WTC11 (cell line): ENCODE measurements around the gene ARMC10.

ENCODE experiments used
- ATF1 ChIP-seq: sonication (generic); formaldehyde crosslinking; IDR thresholded peaks from 2 replicates; pipeline ENCODE4 v1.8.1; 2023; ENCODE audit warnings: mild to moderate bottlenecking, moderate library complexity, missing genetic modification reagents
- CREB1 ChIP-seq: sonication (generic); formaldehyde crosslinking; IDR thresholded peaks from 2 replicates; pipeline ENCODE4 v1.8.0; 2023; ENCODE audit warnings: mild to moderate bottlenecking, missing genetic modification reagents
- CTCF ChIP-seq: fragments of 200-600 bp; IDR thresholded peaks from 2 replicates; pipeline ENCODE4 v1.8.0; 2022; ENCODE audit warnings: antibody characterized with exemption
- MAX ChIP-seq: sonication (generic); formaldehyde crosslinking; IDR thresholded peaks from 2 replicates; pipeline ENCODE4 v1.8.0; 2022; ENCODE audit warnings: mild to moderate bottlenecking, missing genetic modification reagents
- MYBL2 ChIP-seq: sonication (generic); formaldehyde crosslinking; IDR thresholded peaks from 2 replicates; pipeline ENCODE4 v1.8.1; 2023; ENCODE audit warnings: mild to moderate bottlenecking, moderate library complexity, missing genetic modification reagents
- NR3C1 ChIP-seq: sonication (generic); formaldehyde crosslinking; conservative IDR thresholded peaks from 2 replicates; pipeline ENCODE4 v1.8.1; 2023; ENCODE audit warnings: low read depth, mild to moderate bottlenecking, missing genetic modification reagents
- PRDM15 ChIP-seq: sonication (generic); formaldehyde crosslinking; IDR thresholded peaks from 2 replicates; pipeline ENCODE4 v1.8.0; 2022; ENCODE audit warnings: missing genetic modification reagents
- SMAD3 ChIP-seq: sonication (generic); formaldehyde crosslinking; IDR thresholded peaks from 2 replicates; pipeline ENCODE4 v1.8.0; 2022; ENCODE audit warnings: missing genetic modification reagents, mild to moderate bottlenecking, borderline replicate concordance
- SP1 ChIP-seq: sonication (generic); formaldehyde crosslinking; conservative IDR thresholded peaks from 2 replicates; pipeline ENCODE4 v1.8.1; 2022; ENCODE audit warnings: missing genetic modification reagents
- TEAD1 ChIP-seq: sonication (generic); formaldehyde crosslinking; IDR thresholded peaks from 2 replicates; pipeline ENCODE4 v1.8.0; 2022; ENCODE audit warnings: mild to moderate bottlenecking, missing genetic modification reagents
- ZNF671 ChIP-seq: fragments of 250-450 bp; sonication (Bioruptor Pico); IDR thresholded peaks from 2 replicates; pipeline ENCODE4 v1.8.0; 2021; ENCODE audit warnings: mild to moderate bottlenecking
- TF ChIP-seq, protein P1 (sequence below): sonication (generic); formaldehyde crosslinking; IDR thresholded peaks from 2 replicates; pipeline ENCODE4 v1.8.0; 2022; ENCODE audit warnings: mild to moderate bottlenecking, missing genetic modification reagents

DNA sequence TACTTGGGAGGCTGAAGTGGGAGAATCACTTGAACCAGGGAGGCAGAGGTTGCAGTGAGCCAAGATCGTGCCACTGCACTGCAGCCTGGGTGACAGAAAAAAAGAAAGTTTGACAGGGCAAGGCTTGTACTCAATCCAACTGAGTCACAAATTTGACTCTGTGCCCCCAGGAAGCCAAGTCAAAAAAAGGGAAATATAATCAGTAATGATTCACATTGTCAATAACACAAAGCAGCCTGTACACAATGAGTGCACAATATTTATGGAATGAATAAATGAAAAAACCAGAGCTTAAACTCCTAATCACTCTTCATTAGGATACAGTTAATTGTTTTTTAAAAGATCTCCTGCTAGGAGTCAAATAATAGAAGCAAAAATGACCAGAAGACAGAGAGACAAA lies 67.6 kb downstream of the ARMC10 start:
- TF ChIP-seq CTCF (no peak), MYBL2 (CRISPR knock-in tag) (no peak), SMAD3 (CRISPR knock-in tag) (no peak), NR3C1 (CRISPR knock-in tag) (no peak), ATF1 (no peak), TEAD1 (CRISPR knock-in tag) (no peak), ZNF671 (CRISPR knock-in tag) (no peak), PRDM15 (no peak), SP1 (no peak), MAX (CRISPR knock-in tag) (no peak), CREB1 (no peak)
- TF ChIP-seq, protein P1, sequence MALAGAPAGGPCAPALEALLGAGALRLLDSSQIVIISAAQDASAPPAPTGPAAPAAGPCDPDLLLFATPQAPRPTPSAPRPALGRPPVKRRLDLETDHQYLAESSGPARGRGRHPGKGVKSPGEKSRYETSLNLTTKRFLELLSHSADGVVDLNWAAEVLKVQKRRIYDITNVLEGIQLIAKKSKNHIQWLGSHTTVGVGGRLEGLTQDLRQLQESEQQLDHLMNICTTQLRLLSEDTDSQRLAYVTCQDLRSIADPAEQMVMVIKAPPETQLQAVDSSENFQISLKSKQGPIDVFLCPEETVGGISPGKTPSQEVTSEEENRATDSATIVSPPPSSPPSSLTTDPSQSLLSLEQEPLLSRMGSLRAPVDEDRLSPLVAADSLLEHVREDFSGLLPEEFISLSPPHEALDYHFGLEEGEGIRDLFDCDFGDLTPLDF (CRISPR knock-in tag) = no peak
